Fibroblast of lung (primary cell): ENCODE data around the gene NEK7. TPM values are rescaled to one million over a fixed set of nuclear protein-coding genes. Genes with fewer than 3 reads are reported as not detected.

ENCODE experiments used
- DNase-seq, 2 donors: peaks; one replicate each; pipeline versions ENCODE4 v3.0.0 to v3.0.0-alpha.2; 2010; ENCODE audit warnings: low read depth in 2 of 2
- H2AFZ ChIP-seq: 2 replicates; pipeline ENCODE4 v1.5.1; 2012; ENCODE audit warnings: low read length, control low read depth, inconsistent platforms
- H3K27ac ChIP-seq: 2 replicates; pipeline ENCODE4 v1.5.1; 2011; ENCODE audit warnings: low read length, control low read depth; ENCODE audit not compliant: insufficient read depth
- H3K27me3 ChIP-seq: 2 replicates; pipeline ENCODE4 v1.5.1; 2011; ENCODE audit warnings: mild to moderate bottlenecking, low read length; ENCODE audit not compliant: control insufficient read depth, insufficient read depth
- H3K36me3 ChIP-seq: 2 replicates; pipeline ENCODE4 v1.5.1; 2011; ENCODE audit warnings: low read length; ENCODE audit not compliant: control insufficient read depth, insufficient read depth
- H3K4me1 ChIP-seq: 2 replicates; pipeline ENCODE4 v1.5.1; 2011; ENCODE audit warnings: low read length; ENCODE audit not compliant: control insufficient read depth, insufficient read depth; ENCODE audit errors: extremely low read depth
- H3K4me2 ChIP-seq: 2 replicates; pipeline ENCODE4 v1.5.1; 2011; ENCODE audit warnings: low read length, control low read depth; ENCODE audit not compliant: insufficient read depth; ENCODE audit errors: extremely low read depth
- H3K4me3 ChIP-seq, 4 experiments: fragments of 200-600 bp in 1 of 4; sonication (generic) in 1 of 4; replicated peaks in 1 of 4; 2 replicates each; pipeline ENCODE4 v1.5.1; 2011 to 2016; ENCODE audit warnings: low read length in 4 of 4, low read depth in 3 of 4, mild to moderate bottlenecking in 3 of 4, control low read depth in 2 of 4, inconsistent platforms in 1 of 4, mixed read lengths in 1 of 4; ENCODE audit not compliant: insufficient read depth in 1 of 4; ENCODE audit errors: control extremely low read depth in 1 of 4
- H3K79me2 ChIP-seq: 2 replicates; pipeline ENCODE4 v1.5.1; 2012; ENCODE audit warnings: mild to moderate bottlenecking, low read length, inconsistent platforms; ENCODE audit not compliant: control insufficient read depth, insufficient read depth
- H3K9ac ChIP-seq: 2 replicates; pipeline ENCODE4 v1.5.1; 2011; ENCODE audit warnings: mild to moderate bottlenecking, low read length, control low read depth; ENCODE audit not compliant: insufficient read depth
- H3K9me3 ChIP-seq: 2 replicates; pipeline ENCODE4 v1.5.1; 2012; ENCODE audit warnings: low read depth, low read length; ENCODE audit not compliant: control insufficient read depth, insufficient read depth
- H4K20me1 ChIP-seq: 2 replicates; pipeline ENCODE4 v1.5.1; 2011; ENCODE audit warnings: low read length; ENCODE audit not compliant: control insufficient read depth, insufficient read depth; ENCODE audit errors: extremely low read depth
- EZH2 ChIP-seq: IDR thresholded peaks from 2 replicates; pipeline ENCODE4 v1.5.1; 2012; ENCODE audit warnings: low read length, control low read depth, mild to moderate bottlenecking; ENCODE audit errors: missing control alignments
- polyA plus RNA-seq, 2 donors: library from polyadenylated mRNA; depleted of rRNA in 1 of 2; stranded (reverse) in 1 of 2; unstranded in 1 of 2; fragments of >200 nt; gene quantifications; 2 replicates each; pipeline ENCODE4 v1.2.1, GENCODE V29; 2011 to 2012; ENCODE audit warnings: missing spikeins in 1 of 2
- total RNA-seq: library from RNA; depleted of rRNA; stranded (reverse); fragments of >200 nt; gene quantifications from 2 replicates; pipeline ENCODE4 v1.2.1, GENCODE V29; 2014
- TF ChIP-seq, protein P1 (sequence below), 2 donors: IDR thresholded peaks in 1 of 2; conservative IDR thresholded peaks in 1 of 2; 1 replicate in 1 of 2; 2 replicates in 1 of 2; pipeline ENCODE4 v1.5.1; 2011 to 2012; ENCODE audit warnings: low read length in 2 of 2, control low read depth in 1 of 2, inconsistent platforms in 1 of 2, low read depth in 1 of 2, mild to moderate bottlenecking in 1 of 2

NEK7 gene
- total and polyA plus RNA-seq, 2 donors (not counting 1 experiment from before 2014, with no cell fraction given) = 90.5 to 207 TPM

DNA sequence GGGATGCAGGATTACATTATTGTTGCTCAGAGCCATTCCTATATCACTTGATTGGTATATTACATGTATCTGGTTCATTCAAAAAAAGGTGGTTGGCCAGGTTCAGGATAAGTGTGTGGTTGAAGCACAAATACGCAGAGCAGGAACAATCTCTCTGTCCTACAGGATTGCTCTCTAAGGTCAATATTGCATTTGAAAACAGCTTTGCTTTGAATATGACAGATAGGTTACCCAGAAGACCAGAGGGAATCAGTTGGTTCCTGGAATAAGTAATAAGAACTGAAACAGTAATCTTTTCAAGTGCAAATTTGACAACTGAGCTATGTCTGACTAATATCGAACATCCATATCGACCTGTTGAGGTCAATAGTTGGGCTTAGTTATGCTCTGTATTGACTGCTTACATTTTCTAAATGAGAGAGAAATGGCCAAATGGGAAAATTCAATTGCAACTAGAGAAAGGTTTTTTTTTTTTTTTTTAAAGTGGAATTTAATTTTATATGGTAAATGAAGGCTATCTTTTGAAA lies 206.9 kb downstream of the NEK7 start:
- Histone ChIP-seq H3K36me3 (no peaks in the 10 kb centered on the region), H4K20me1 (no peaks in the 10 kb centered on the region), H3K27me3 (no peaks in the 10 kb centered on the region), H3K27ac (no peak overlapping the region), H3K4me1 (no peaks in the 10 kb centered on the region), H3K9ac (no peak overlapping the region), H3K4me3 (no peak overlapping the region), H3K9me3 (no peaks in the 10 kb centered on the region), H3K4me2 (no peak overlapping the region), H3K79me2 (no peaks in the 10 kb centered on the region), H2AFZ (no peak overlapping the region)
- TF ChIP-seq EZH2 = no peak
- TF ChIP-seq, protein P1, sequence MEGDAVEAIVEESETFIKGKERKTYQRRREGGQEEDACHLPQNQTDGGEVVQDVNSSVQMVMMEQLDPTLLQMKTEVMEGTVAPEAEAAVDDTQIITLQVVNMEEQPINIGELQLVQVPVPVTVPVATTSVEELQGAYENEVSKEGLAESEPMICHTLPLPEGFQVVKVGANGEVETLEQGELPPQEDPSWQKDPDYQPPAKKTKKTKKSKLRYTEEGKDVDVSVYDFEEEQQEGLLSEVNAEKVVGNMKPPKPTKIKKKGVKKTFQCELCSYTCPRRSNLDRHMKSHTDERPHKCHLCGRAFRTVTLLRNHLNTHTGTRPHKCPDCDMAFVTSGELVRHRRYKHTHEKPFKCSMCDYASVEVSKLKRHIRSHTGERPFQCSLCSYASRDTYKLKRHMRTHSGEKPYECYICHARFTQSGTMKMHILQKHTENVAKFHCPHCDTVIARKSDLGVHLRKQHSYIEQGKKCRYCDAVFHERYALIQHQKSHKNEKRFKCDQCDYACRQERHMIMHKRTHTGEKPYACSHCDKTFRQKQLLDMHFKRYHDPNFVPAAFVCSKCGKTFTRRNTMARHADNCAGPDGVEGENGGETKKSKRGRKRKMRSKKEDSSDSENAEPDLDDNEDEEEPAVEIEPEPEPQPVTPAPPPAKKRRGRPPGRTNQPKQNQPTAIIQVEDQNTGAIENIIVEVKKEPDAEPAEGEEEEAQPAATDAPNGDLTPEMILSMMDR (conservative IDR thresholded peaks at IDR 0.05 in 1 of 2, IDR thresholded peaks at IDR 0.05 in 1 of 2; ENCODE audit: low read depth in 1 of 2, low read length in 2 of 2) = no peak
- DNase-seq = no peak

DNA sequence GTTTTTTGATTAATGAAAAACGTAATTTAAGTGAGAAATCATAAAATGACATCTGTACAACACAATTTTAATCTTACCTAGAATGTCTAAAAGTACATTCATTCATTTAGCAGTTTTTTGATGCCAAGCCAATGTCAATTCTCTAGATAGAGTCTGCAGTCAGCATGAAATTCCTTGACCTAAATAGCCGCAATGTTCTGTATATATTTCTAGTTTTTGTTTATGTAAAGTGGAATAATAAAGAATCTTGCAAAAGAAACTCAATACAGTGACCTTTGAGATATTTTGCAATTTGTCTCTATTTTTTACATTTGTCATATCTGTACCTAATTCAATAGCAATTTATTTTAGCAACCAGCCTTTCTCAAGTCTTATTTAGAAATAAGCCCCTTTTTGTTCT lies 207.7 kb downstream of the NEK7 start:
- Histone ChIP-seq H3K79me2 (no peaks in the 10 kb centered on the region), H3K27me3 (no peaks in the 10 kb centered on the region), H3K36me3 (no peaks in the 10 kb centered on the region), H3K4me1 (no peaks in the 10 kb centered on the region), H3K4me2 (no peak overlapping the region), H3K9ac (no peak overlapping the region), H2AFZ (no peak overlapping the region), H3K27ac (no peak overlapping the region), H3K9me3 (no peaks in the 10 kb centered on the region), H3K4me3 (no peak overlapping the region), H4K20me1 (no peaks in the 10 kb centered on the region)
- DNase-seq = peak in 1 of 2 donors; percentile 56
- no peak for TF ChIP-seq EZH2
- TF ChIP-seq, protein P1 (conservative IDR thresholded peaks at IDR 0.05 in 1 of 2, IDR thresholded peaks at IDR 0.05 in 1 of 2; ENCODE audit: low read depth in 1 of 2, low read length in 2 of 2) = no peak

DNA sequence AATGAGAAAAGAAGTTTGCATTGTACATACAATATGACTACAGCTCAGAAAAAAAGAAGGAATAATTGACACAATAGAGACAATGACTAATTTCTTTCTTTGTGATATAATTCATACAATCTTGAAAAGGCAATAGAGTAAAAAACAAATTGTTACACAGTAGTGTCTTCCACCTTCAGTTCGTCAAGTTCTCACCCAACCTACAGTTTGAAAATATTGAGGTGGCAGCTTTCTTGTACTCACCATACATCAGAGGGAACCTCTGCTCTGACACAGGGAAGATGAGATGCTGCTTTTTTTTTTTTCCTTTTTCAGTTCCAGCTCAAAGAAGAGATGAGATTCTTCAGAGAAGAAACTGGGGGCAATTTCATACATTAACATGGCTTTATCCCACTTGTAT lies 210.5 kb downstream of the NEK7 start:
- Histone ChIP-seq H3K4me1 (no peaks in the 10 kb centered on the region), H3K79me2 (no peaks in the 10 kb centered on the region), H2AFZ (no peak overlapping the region), H3K27ac (no peak overlapping the region), H3K9me3 (no peaks in the 10 kb centered on the region), H3K36me3 (no peaks in the 10 kb centered on the region), H3K4me3 (no peak overlapping the region), H3K9ac (no peak overlapping the region), H3K27me3 (no peaks in the 10 kb centered on the region), H3K4me2 (no peak overlapping the region), H4K20me1 (no peaks in the 10 kb centered on the region)
- TF ChIP-seq, protein P1 (conservative IDR thresholded peaks at IDR 0.05 in 1 of 2, IDR thresholded peaks at IDR 0.05 in 1 of 2; ENCODE audit: low read depth in 1 of 2, low read length in 2 of 2) = no peak
- no peak for DNase-seq
